HG03469 (cell line): ENCODE measurements around the gene DCX.

ENCODE experiments used
- ATAC-seq: cut with Tn5 transposase; IDR thresholded peaks from one replicate; pipeline ENCODE4 v1.9.1; 2021; ENCODE audit warnings: mild to moderate bottlenecking, moderate library complexity, moderate number of reproducible peaks; ENCODE audit not compliant: unreplicated experiment

DCX gene

DNA sequence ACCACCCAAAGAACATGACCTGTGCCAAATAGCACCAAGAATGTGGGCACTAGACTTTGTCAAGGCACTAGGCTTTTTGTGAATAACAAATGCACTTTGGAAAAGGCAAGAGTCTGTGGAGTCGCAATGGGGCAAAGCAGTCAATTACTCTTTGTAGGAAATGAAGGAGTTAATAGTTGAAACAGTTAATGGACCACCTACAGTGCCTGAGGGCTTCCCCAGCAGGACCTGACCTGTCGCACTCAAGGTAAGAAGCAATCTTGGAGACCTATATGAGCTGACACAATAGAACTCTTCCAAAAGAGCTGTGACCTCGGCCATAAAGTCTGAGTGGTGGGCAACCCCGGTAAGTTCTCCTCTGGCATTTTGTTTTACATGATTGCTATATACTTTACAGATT lies 92.5 kb downstream of the DCX start:
- ATAC-seq, result no peak

DNA sequence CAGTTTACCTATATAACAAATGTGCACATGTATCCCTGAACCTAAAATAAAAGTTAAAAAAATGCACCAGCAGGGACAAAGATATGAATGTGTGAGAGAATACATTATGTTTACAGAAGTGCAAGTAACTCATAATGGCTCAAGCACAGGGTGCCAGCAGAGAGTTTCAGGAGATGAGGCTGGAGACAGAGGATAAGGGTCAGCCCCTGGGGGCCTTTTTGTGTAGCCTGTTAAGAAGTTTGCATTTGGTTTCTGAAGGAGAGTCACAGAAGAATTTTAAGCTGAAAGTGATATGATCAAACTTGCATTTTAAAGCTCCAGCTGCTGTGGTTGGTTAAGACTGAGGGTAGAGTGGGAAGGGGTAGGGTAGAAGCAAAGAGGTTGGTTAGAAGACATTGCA lies 93.1 kb downstream of the DCX start:
- ATAC-seq, result no peak

DNA sequence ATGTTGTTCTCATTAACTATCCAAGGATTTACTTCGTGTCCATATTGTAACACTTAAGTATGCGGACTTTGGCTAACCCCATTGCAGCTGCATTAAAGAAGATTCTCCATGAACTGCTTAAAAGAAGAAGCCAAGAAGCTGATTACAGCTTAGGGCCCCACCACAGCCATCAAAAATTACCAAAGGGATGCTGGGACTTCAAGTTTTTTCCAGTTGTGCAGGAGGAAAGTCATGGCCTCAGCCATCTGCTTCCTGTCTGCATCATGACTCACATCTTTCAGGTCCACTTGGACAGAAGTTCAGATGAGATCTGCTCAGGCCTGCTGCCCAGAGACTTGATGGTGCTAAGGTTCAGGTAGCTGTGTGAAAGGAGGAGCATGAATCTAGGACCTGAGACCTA lies 102.9 kb downstream of the DCX start:
- ATAC-seq, result no peak

DNA sequence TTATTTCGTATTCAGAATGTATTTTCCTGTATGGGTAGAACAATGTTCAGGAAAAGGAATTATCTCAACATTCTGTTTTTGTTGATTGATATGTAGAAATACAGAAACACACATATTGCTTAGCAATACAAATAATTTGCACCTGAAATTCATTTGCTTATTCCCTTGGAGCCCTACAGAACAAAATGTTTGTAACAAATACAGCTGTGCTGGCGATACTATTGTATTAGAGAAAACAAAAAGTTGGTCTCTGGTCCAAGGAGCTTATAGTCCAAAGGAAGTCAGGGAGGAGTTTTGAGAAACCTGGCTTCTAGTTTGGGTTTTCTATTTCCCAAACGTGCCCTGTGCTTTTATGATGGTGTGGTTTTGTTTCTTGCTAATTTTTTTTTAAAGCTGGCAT lies 104.0 kb downstream of the DCX start:
- no peak for ATAC-seq

DNA sequence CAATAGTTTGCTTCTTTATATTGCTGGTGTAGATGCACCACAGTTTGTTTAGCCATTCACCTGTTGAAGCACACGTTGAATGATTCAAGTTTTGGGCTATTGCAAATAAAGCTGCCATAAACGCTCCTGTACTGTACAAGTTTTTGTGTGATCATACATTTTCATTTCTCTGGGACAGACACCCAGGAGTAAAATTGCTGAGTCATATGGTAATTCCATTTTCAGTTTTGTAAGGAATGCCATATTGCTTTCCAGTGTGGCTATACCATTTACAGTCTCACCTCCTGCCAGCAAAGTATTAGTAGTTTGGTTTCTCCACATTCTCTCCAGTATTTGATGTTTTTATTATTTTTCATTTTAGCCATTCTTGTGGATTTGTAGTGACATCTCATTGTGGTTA lies 109.7 kb downstream of the DCX start:
- no peak for ATAC-seq

DNA sequence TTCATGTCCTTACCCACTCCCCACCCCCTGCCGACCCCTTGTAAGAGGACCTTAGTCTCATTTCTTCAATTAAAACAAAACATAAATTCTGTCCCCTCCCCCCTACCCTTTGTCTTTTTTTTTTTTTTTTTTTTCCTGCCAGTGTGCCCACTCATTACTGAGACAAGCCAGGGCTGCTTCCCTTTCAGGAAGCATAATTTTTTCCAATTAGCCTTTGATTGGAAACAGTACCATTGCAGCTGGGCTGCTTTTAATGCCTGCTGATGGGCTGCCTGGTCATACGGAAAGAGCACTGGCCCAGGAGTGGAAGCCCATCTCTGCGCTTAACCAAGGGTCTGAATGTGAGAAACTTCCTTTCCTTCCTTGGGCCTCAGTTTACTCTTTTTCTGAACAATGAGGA lies 123.2 kb downstream of the DCX start:
- ATAC-seq, result no peak

DNA sequence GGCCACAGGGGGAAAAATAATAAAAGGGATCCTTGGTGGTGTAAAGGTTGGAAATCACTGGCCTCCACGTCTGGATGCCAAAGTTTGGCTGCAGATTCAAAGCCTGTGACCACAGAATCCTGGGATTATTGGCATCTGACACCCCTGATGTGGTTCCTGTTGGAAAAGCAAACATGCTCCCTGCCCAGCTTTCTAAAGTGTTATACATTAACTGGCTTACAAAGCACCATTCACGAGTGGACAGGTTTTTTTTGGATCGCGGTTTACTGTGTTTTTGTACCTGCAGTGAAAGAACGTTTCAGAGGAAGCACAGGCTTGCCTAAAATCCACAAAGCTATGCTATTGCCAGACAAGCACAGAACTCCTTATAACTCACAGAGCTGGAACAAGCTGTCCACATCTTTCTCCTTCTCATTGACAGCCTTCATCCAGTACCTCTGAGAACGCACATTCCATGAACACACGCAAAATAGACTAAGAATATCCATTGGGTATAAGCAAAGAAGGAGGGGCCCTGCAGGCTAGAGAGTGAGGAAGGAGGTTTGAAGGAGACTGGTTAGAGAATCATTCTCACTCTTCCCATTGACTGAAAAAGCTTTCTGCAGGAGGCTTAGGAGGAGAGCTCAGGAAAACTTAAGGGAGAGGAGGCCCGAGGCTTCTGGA lies 127.2 kb downstream of the DCX start:
- no peak for ATAC-seq

DNA sequence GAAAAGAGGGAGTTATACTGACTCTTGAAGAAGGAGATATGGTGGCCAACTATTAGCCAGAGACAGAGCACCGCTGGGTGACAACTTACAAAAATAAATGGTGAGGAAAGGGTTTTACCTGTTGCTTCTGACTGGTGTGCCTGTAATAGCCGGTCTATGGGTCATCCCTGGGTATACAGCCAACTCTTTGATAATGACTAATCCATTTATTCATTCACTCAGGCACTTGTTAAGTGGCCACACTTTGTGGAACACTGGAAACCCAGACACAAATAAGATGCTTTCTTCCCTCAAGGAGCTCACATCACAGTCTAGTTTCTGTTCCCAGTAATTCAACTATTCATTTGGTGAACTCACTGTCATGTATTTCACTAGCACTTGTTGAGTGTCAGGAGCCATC lies 128.5 kb downstream of the DCX start:
- ATAC-seq, result no peak

DNA sequence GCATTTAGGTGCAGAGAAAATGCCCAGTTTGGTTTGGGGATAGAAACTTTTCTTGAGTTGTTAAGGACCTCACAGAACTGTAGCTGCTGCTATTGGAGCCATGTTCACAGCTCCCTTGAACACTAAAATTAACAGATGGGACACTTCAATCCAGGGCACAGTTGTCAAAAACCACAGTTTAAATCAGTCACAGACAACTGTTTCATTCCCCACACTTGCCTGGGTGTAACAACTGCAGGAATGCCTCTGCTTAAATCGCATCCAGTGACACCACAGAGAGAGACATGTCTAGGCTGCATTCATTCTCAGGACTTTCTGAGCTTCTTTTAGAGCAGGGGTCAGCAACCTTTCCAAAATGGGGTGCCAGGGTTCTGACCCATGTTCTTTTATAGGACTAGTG lies 129.0 kb downstream of the DCX start:
- ATAC-seq, result no peak

DNA sequence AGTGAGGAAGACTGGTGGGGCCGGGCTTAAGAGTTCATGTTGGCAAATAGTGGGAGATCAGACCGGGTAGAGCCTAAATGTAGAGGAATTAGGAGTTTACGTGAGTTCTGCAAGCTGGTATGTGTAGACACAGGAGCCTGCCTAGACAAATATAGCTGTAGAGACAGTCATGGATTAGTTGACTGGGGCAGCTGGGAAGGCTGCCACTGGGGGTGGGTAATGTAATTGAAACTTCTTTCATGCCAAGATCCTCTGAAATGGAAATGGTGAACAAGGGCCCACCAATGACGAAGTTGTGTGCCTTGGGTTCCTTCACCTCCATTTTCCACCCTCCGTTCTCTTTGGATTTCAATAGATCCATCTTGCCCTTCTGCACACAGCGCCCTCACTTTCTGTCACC lies 129.9 kb downstream of the DCX start:
- no peak for ATAC-seq

DNA sequence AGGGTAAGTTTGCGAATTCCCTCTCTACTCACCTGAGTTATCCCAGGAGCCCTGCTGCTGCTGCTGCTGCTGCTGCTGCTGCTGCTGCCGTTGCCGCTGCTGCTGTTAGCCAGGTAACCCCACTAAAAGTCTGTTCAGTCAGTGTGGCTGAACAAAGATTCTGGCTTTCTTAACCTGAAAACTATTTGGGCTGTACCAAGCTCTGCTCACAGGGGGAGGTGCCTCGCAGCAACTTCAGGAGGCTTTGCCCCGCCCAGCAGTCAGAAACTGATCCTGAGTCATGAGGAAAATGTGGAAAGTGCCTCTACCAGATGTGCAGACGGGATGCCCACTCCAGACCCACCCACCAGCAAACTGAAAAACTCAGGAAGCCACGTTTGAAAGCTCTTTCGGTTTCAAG lies 141.7 kb downstream of the DCX start, which contains the start of gene CAPN6:
Gene CAPN6 (minus strand): TSS at position 145 of the 400 bp plus-strand sequence. CDS start 6,547 bp downstream, outside the sequence.
- no peak for ATAC-seq

DNA sequence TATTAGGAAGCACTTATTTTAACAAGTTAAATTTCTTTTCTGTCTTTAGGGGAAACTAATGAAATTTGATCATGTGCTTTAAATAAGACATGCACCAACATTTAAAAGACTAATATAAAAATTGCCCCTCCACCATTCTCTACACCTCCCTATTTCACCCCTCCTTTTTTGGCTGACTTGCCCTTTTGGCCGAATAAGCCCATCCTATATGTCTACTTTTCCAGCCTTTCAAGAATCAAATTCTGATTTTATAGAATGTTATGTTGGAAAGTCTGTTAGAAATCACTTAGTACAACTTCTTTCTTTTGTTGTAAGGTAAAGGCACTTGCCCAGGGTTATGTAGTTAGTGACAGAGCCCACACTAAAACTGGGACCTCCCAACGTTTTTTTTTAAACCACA lies 143.5 kb downstream of the DCX start:
- no peak for ATAC-seq

DNA sequence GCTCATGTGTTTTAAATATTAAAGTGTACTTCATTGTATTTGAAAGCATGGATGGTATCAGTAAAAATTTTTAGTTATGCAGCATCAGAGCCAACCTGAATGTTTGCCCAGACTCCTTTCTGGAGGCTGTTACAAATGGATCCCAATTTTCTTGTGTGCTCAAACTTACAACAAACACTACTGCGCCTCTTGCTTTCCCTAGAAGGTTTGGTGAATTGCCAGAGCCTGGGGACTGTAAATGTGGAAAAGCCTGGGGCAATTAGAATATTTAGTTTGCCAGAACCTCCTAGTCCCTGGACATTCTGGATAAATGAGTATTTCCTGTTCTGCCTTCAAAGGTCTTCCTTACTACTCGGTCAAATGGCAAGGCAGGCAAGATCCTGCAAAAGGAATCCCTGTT lies 146.5 kb downstream of the DCX start:
- no peak for ATAC-seq

DNA sequence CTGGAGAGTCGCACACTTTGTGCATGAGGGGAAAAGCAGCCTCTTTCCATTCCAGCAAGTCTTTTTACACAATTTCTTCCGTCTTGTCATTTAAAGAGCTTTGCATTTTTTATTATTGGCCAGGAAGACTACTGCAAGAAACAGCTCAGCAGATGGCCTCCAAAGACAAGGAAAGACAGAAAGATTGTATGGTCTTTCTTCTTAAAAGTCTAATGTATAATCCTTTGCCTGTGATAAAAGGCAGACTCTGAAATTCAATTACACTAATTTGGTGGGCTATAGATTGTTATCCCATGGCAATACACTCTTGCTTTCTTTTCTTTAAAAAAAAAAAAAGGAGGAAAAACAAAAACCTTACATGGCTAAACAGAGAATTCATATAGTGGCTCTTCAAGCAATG lies 147.6 kb downstream of the DCX start:
- no peak for ATAC-seq

DNA sequence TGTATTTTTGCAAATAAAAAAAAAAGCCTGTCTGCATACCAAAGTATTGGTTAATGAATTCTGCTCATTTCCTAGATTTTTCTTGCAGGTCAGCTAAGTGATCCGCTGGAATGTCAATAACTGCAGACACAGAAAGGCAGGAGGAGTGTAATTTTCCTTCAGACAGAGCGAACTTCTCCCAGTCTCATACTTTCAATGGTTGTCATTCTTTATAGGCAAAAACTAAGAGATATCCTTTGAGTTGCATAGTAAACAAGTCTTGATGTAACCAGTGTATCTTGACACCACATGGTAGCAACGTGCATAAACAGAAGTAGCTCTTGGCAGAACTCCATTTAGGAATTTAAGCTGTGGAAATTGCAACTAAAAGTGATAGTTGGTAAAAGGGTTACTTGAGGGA lies 149.9 kb downstream of the DCX start:
- no peak for ATAC-seq

DNA sequence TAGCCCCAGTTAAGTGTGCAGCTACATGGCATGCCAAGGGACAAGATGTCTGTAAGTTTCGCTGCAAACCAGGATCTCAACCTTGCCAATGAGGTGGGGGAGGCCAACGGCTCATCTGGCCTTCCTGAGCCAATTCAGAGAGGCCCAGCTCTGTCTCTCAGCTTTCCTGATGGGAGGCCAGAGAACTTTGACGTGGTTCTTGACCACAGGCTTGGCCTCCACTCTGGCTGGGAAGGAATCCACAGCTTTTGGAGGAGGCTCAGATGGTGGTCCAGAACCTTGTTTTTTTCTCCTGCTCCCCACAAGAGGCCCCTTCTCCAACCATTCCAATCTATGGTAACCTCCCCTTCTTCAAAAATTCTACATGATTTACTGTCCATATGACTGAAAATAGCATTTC lies 151.5 kb downstream of the DCX start:
- no peak for ATAC-seq

DNA sequence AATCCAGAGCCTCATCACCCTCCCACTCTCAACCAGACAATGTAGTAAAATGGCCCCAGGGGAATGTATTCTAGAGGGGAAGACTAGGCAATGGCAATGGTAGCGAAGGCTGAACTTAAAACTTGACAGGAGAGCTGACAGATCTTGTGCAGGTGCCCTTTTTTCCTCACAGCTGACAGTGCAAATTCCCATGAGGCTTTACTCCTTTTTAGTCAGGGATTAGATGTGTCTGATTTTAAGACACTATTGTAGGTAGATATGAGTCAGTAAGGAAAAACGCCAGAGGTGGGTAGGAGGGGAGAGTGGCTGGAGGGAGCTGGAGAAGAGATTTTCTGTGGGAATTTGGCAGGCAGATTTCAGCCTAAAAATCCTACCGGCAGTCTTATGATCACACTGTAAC lies 152.4 kb downstream of the DCX start:
- ATAC-seq, result no peak

DNA sequence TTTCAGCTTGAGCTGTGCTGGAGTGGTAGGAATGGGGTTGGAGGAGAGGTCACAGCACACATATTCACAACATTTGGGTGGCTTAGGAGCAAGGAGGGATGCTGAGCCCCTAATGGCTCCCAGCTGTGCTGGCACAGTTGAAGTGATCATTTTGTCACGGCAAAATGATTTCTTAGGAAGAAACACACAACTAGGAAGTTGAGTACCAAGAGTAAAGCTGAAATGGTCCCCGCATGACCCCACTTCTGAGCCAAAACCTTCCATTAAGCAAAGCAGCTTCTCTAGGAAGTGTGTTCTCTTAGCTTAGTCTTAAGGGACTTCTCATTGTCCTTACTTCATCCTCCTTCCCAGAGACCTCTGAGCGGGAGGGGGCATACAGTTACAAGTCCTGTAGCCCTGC lies 154.3 kb downstream of the DCX start:
- ATAC-seq, result no peak

DNA sequence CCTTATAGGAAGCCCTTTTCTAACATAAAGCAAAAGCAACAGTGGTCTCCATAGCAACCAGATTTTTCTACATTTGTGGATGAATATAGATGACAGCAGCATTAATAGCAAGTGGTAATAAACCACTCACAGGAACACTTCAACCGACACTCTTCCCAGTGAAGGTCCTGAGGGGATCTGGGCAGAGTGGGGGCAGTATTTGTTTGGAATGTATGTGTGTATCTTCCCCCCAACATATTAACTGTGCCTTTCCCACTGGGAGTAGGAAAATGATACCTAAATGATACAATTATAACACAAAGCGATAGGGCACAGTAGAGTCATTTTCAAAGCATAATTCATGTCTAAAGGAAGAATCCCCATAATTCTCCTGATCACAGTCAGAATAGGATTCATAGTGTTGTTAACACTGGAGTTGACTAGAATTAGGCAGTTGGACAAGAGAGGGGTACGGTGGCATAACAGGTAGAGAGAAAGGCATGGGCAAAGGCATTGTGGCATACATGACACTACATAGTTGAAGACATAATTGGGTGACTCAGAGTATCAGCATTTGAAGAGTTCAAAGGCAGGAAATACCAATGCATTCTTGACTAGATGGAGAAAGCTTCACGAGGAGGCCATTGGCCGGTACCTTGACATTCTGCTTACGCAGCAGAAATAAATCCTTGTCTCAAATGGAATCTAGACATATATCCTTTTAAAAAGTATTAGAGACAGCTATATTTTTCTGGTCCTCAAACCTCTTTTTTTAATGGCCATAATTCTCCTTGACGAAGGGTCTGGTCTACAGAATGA lies 156.9 kb downstream of the DCX start:
- no peak for ATAC-seq

DNA sequence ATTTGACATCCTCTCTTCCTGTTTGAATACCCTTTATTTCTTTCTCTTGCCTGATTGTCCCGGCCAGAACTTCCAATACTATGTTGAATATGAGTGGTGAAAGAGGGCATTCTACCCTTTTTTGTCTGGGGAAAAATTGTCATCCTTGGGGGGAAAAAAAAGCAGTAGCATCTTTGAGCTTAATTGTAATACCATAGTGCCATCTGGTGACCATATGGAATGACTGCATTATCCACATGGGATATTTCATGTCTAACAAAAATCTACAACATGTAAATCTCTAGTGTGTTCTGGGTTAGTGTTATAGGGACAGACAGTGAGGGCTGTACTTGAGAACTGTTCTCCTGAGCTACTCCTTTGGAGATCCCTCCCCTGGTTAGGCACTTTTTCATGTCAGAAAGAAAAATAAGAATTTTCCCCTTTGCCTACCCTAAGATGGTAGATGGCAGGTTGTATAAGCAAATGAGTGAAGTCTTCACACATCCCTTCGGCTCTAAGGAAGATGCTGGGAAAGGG lies 167.7 kb downstream of the DCX start:
- ATAC-seq, result no peak
